ENCODE results near the gene CYP21A2. TPM values are rescaled to one million over a fixed set of nuclear protein-coding genes. Genes with fewer than 3 reads are reported as not detected.
"Not testable (repeated sequence)": the region's sequence is repeated elsewhere in the genome, so short reads cannot be mapped to it uniquely, and the experiment has no call there.

CYP21A2 gene
- total and polyA plus RNA-seq, 7 donors = 0.57 to 4.9 (median 2.0) TPM; not detected in 1

DNA sequence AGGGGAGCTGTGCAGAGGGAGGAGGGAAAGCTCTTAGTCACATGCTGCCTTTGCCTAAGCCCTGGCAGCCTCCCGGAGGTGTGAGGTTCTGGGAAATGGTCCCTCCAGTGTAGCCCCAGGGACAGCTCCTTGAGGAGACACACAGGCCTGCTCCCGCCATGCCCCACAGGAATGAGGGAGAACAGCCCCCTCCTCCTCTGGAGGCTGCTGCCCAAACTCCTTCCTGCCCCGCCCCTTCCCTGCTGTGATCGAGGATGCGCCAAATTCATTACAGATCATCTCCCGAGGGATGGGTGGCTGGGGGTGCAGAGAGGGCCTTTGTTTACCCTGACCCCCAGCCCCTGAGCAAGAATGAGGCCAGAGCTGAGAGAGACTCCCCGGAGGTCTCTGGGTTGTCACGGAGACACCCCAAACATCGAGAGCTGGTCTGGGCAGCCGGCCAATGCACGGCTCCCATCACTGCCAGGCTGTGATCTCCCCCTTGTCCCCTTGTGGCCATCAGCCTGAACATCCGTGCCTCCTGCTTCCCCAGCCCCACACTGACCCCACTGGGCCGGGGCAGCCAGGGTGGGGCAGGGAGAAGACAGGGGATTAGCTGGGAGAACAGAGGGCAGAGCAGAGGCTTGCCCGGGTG is 8.4 kb downstream of the CYP21A2 start:
- H3K27me3 ChIP-seq = no peaks in the 10 kb centered on the region
- H3K9me3 ChIP-seq = no peaks in the 10 kb centered on the region
- no peak for TF ChIP-seq POLR2A (IDR thresholded peaks at IDR 0.05)
- TF ChIP-seq EP300 (IDR thresholded peaks at IDR 0.05) = no peak
- TF ChIP-seq POLR2AphosphoS5 (IDR thresholded peaks at IDR 0.05) = no peak
- TF ChIP-seq, protein P1, sequence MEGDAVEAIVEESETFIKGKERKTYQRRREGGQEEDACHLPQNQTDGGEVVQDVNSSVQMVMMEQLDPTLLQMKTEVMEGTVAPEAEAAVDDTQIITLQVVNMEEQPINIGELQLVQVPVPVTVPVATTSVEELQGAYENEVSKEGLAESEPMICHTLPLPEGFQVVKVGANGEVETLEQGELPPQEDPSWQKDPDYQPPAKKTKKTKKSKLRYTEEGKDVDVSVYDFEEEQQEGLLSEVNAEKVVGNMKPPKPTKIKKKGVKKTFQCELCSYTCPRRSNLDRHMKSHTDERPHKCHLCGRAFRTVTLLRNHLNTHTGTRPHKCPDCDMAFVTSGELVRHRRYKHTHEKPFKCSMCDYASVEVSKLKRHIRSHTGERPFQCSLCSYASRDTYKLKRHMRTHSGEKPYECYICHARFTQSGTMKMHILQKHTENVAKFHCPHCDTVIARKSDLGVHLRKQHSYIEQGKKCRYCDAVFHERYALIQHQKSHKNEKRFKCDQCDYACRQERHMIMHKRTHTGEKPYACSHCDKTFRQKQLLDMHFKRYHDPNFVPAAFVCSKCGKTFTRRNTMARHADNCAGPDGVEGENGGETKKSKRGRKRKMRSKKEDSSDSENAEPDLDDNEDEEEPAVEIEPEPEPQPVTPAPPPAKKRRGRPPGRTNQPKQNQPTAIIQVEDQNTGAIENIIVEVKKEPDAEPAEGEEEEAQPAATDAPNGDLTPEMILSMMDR (IDR thresholded peaks at IDR 0.05) = no peak
- peaks cover 0 to 29% (median 27%) of the 10 kb centered on the region in 4 donors for H3K4me1 ChIP-seq
- H3K27ac ChIP-seq = peak overlapping the region; percentile 54 to 83 (median 70)
- peak; percentile 84 for DNase-seq
- WGBS, 2 donors = 33 to 59% methylated on average over 14 of the region's 14 CpGs
- H3K36me3 ChIP-seq = no peaks in the 10 kb centered on the region
- H3K4me3 ChIP-seq = no peak overlapping the region
- intact Hi-C loops (cut with DNase I) = loop anchor here (10.0 kb wide), 2 partner anchors 68 to 108 kb away; partner anchors contain the start of genes PPT2 and PRRT1

DNA sequence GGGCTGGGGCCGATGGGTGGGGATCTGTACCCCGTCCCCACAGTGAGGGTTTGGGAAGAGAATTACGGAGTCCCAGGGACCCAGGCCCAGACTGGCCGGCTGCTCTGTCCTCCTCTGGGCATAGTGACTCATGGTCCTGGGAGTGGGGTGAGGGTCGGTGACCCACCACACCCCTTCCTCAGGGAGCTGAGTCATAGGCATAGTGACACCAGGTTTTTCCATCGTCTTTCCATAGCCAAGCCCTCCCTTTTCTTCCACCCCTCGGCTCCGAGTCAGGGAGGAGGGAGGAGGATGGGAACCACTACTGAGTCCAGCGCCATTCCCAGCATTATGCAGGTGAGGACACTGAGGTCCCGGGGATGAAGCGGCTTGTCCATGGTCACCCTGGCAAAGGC is 8.9 kb downstream of the CYP21A2 start:
- Histone ChIP-seq H3K4me3 (no peak overlapping the region), H3K27ac (peak overlapping the region; percentile 54 to 83 (median 70)), H3K36me3 (no peaks in the 10 kb centered on the region), H3K4me1 (peaks cover 0 to 29% (median 27%) of the 10 kb centered on the region in 4 donors), H3K27me3 (no peaks in the 10 kb centered on the region), H3K9me3 (no peaks in the 10 kb centered on the region)
- DNase-seq = peak; percentile 91
- TF ChIP-seq, protein P1 (IDR thresholded peaks at IDR 0.05) = no peak
- peak; percentile 25 to 81 (median 38) for TF ChIP-seq POLR2AphosphoS5 (IDR thresholded peaks at IDR 0.05)
- intact Hi-C loops (cut with DNase I) = loop anchor here (10.0 kb wide), 2 partner anchors 68 to 108 kb away; partner anchors contain the start of genes PPT2 and PRRT1
- 60 to 68% methylated on average over 11 of the region's 11 CpGs for WGBS, 2 donors

DNA sequence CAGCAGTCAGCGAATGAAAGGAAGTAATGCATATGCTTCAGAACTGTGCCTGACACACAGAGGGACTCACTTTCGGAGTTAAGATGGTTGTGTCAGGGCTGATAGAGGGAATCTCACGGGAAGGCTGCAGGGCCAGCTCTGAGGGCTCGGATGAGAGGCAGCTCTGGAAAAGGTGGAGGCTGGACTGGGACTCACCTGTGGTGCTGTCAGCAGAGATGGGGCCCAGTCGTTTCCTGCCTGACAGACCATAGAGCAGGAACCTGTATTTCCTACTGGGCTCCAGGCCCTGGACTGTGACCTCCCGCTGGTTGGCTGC is 9.3 kb downstream of the CYP21A2 start:
- WGBS, 2 donors = 80 to 81% methylated on average over 6 of the region's 6 CpGs
- Histone ChIP-seq H3K36me3 (no peaks in the 10 kb centered on the region), H3K4me1 (peaks cover 0 to 29% (median 27%) of the 10 kb centered on the region in 4 donors), H3K27me3 (no peaks in the 10 kb centered on the region), H3K4me3 (no peak overlapping the region), H3K9me3 (no peaks in the 10 kb centered on the region), H3K27ac (peak overlapping the region; percentile 54 to 83 (median 66))
- DNase-seq = peak; percentile 66
- no peak for TF ChIP-seq POLR2AphosphoS5 (IDR thresholded peaks at IDR 0.05)
- TF ChIP-seq, protein P1 (IDR thresholded peaks at IDR 0.05) = no peak
- TF ChIP-seq POLR2A (IDR thresholded peaks at IDR 0.05) = no peak
- no peak for TF ChIP-seq EP300 (IDR thresholded peaks at IDR 0.05)
- intact Hi-C loops (cut with DNase I) = loop anchor here (10.0 kb wide), 2 partner anchors 67 to 107 kb away; partner anchors contain the start of genes PPT2 and PRRT1

DNA sequence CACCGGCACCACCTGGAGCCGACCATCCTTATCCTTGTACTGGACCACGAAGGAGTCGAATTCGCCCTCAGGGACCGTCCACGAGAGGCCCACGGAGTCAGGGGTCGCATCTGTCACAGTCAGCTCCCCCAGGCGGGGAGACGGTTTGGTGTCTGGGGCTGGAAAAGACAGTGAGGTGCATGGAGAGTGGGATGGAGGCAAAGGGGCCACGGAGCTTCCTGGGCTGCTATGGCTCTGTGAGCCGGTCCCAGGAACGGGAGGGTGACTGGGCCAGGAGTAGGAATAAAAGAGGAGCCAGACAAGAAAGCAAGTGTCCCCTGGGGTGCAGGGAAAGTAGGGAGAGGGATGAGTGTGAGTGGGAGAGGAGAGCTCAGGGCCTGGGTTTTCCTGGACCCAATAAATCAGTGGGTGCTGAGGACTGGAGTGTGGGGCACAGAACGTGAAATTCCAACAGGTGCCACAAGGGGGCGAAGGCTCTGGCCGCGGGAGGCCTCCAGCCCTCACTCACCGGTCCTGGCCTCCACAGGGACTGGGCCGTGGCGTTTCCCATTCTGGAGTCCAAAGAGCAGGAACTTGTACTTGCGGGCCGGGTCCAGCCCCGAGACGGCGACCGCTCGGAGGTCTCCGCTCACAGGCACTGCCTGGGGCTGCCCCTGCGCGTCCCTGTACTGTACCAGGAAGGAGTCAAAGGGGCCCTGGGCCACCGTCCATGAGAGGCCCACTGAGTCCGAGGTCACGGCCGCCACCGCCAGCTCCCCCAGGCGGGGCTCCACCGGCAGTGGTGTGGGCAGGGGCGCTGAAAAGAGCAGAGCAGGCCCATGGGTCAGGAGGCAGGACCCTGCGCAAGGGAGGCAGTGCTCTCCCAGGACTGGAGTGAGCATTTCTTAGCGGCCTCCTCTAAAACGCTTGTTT is 9.9 kb downstream of the CYP21A2 start:
- H3K9me3 ChIP-seq = no peaks in the 10 kb centered on the region
- H3K4me3 ChIP-seq = no peak overlapping the region
- DNase-seq = peak; percentile 89
- H3K27ac ChIP-seq = peak overlapping the region; percentile 54 to 83 (median 66)
- no peaks in the 10 kb centered on the region for H3K36me3 ChIP-seq
- no peaks in the 10 kb centered on the region for H3K27me3 ChIP-seq
- H3K4me1 ChIP-seq = peaks cover 0 to 29% (median 27%) of the 10 kb centered on the region in 4 donors
- intact Hi-C loops (cut with DNase I) = loop anchor here (10.0 kb wide), 2 partner anchors 67 to 107 kb away; partner anchors contain the start of genes PPT2 and PRRT1
- 43 to 51% methylated on average over 42 of the region's 42 CpGs for WGBS, 2 donors
- no peak for TF ChIP-seq POLR2AphosphoS5 (IDR thresholded peaks at IDR 0.05)
- TF ChIP-seq, protein P1 (IDR thresholded peaks at IDR 0.05) = peak; percentile 72 to 93 (median 77)

DNA sequence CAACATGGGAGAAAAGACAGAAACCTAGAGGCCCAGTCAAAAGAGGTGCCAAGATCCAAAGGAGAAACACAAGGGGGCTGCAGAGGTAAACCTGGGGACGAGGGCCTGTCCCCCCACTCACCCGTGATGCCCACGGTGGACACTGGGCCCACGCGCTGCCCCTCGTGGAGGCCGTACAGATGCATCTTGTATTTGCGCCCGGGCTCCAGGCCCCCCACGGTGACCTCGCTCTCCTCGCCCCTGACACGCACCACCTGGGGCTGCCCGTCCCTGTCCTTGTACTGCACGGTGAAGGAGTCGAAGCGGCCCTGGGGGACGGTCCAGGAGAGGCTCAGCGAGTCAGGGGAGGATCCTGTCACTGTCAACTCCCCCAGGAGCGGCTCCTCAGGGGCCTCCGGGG is 10.9 kb downstream of the CYP21A2 start:
- intact Hi-C loops (cut with DNase I) = loop anchor here (10.0 kb wide), 2 partner anchors 66 to 106 kb away; partner anchors contain the start of genes PPT2 and PRRT1
- not testable (repeated sequence) for H3K9me3 ChIP-seq, H3K27me3 ChIP-seq, H3K4me3 ChIP-seq, H3K36me3 ChIP-seq, DNase-seq
- peaks cover 0 to 29% (median 27%) of the 10 kb centered on the region in 4 donors for H3K4me1 ChIP-seq
- WGBS, 2 donors = 94 to 96% methylated on average over 21 of the region's 21 CpGs
- peak overlapping the region in 3 of 4 donors; percentile 3 to 73 (median 54) for H3K27ac ChIP-seq

DNA sequence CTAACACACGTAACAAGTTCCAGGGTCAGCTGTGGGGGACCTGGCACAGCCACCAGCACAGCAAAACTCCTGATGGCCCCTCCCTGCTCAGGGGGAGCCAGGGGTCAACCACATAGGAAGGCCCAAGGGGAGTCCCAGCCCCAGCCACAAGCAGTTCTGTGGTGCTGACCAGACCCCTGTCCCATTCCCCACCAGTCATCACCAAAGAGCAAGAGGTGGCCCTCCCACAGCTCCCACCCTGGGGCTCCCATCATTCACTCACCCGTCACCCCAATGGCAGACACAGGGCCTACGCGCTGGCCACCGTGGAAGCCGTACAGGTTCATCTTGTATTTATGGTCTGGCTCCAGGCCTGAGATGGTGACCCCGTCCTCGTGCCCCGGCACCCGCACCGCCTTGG is 11.5 kb downstream of the CYP21A2 start:
- H3K9me3 ChIP-seq, H3K27me3 ChIP-seq, H3K4me3 ChIP-seq, H3K36me3 ChIP-seq, DNase-seq: not testable (repeated sequence)
- Histone ChIP-seq H3K27ac (peak overlapping the region in 2 of 4 donors; percentile 3 to 54), H3K4me1 (peaks cover 0 to 29% (median 27%) of the 10 kb centered on the region in 4 donors)
- 87 to 94% methylated on average over 11 of the region's 11 CpGs for WGBS, 2 donors
- intact Hi-C loops (cut with DNase I) = loop anchor here (10.0 kb wide), 2 partner anchors 65 to 105 kb away; partner anchors contain the start of genes PPT2 and PRRT1
